HG02885 (cell line): ENCODE measurements around the gene CAPN7.

Experiments used
- ATAC-seq: cut with Tn5 transposase; IDR thresholded peaks from one replicate; pipeline ENCODE4 v1.9.1; 2021; ENCODE audit warnings: mild to moderate bottlenecking; ENCODE audit not compliant: unreplicated experiment, poor library complexity

Gene CAPN7

GRCh38 chr3:15198686-15199085 is 7.4 kb upstream of the CAPN7 start:
- ATAC-seq = no peak

GRCh38 chr3:15199493-15200105 is 6.4 kb upstream of the CAPN7 start:
- no peak for ATAC-seq

GRCh38 chr3:15204005-15204404 is 2.0 kb upstream of the CAPN7 start:
- ATAC-seq = no peak

DNA sequence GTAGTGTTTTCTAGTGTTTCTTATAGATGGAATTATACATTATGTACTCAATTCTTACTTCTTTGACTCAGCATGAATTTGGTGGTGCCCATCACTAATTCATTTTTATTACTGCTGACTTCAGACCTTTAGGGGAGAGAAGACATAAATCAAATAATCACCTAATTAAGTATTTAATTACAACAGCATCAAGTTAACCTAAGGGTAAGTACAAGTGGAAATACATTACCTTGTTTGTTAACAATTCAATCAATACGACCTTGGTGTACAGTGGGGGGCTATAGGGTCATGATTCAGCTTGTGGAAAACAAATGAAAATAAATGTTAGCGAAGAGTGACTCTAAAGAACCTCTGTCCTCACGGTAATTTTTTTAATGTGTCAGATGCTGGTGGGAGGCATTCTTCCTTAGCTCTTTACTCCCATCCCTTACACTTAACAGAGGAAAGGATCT is 538 bp upstream of the CAPN7 start:
- ATAC-seq = no peak

- peak; percentile 35 for ATAC-seq
Observed at GRCh38 chr3:15206662-15207576, 873 bp downstream of the CAPN7 start.

- no peak for ATAC-seq
Observed at GRCh38 chr3:15207836-15208504, 1.9 kb downstream of the CAPN7 start.

- no peak for ATAC-seq
Observed at GRCh38 chr3:15211937-15212336, 5.9 kb downstream of the CAPN7 start.

GRCh38 chr3:15214758-15215157 is 8.7 kb downstream of the CAPN7 start:
- no peak for ATAC-seq

DNA sequence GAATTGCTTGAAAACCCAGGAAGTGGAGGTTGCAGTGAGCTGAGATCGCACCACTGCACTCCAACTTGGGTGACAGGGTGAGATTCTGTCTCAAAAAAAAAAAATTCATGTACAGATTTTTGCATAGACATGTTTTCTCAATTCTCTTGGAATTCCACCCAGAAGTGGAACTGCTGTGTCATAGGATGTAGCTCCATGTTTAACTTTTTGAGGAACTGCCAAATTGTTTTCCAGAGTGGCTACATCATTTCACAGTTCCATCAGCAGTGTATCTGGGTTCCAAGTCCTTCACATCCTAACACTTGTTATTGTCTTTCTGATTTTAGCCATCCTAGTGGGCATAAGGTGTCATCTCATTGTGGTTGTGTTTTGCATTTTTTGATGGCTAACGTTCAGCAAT is 9.9 kb downstream of the CAPN7 start:
- no peak for ATAC-seq

- ATAC-seq = no peak
Observed at GRCh38 chr3:15216501-15216900, 10.5 kb downstream of the CAPN7 start.

DNA sequence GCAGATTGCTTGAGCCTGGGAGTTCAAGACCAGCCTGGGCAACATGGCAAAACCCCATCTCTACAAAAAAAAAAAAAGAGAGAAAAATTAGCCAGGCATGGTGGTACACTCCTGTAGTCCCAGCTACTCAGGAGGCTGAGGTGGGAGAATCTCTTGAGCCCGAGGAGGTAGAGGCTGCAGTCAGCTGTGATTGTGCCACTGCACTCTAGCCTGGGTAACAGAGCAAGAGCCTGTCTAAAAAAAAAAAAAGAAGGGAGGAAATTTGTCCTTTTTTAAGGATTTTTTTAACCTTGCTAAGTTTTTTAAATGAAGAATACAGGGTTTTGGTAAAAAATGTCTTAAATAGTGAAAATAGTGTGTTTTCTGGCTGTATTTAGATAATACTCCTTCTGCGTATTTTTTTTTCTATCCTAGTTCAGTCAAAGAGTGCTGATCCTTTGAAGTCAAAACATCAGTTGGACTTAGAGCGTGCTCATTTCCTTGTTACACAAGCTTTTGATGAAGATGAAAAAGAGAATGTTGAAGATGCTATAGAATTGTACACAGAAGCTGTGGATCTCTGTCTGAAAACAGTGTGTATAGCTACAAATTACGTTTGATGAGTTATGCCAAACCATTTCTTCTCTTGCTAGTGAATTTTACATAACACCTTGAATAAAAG is 11.1 kb downstream of the CAPN7 start:
- no peak for ATAC-seq

GRCh38 chr3:15217841-15218267 is 11.8 kb downstream of the CAPN7 start:
- ATAC-seq = no peak

DNA sequence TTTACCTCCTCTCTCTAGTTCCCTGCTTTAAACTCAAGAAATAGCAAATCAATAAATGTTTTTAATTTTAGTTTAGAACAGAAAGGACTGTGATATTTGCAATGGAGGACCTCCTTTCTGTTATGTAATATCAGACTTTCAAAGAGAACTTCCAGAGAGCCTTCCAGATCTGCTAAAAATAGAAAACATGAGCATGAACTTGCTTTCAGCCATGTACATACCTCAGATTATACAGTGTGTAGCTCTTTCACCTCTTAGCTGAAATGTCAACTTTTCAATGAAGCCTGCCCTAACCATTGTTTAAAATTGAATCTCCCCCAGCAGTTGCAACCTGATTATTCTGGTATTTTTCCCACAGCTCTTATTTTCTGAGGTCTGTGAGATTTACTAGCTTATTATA is 12.6 kb downstream of the CAPN7 start:
- no peak for ATAC-seq

DNA sequence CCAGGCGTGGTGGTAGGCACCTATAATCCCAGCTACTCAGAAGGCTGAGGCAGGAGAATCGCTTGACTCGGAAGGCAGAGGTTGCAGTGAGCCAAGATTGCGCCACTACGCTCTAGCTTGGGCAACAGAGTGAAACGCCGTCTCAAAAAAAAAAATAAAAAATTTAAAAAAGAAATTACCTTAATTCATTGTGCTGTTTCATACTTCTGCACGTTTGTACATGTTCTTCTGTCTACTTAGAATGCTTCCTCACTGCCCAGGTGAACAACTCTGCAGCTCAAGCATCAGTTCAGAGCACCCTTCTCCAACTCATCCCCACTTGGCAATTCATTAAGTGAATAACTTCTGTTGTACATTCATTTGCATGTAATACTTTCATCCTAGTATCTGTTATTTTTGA is 14.0 kb downstream of the CAPN7 start:
- ATAC-seq = no peak

DNA sequence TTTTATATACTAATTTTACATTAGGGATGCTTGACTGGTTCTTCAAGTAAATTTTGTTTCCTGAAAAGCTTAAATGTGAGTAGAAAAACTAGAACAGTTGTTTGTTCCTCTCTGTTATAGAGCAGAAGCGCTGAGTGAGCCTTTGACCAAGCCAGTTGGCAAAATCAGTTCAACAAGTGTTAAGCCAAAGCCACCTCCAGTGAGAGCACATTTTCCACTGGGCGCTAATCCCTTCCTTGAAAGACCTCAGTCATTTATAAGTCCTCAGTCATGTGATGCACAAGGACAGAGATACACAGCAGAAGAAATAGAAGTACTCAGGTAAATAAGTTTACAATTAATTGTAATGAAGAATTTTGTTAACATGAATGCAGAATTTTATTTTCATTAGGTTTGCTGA is 14.6 kb downstream of the CAPN7 start:
- no peak for ATAC-seq

DNA sequence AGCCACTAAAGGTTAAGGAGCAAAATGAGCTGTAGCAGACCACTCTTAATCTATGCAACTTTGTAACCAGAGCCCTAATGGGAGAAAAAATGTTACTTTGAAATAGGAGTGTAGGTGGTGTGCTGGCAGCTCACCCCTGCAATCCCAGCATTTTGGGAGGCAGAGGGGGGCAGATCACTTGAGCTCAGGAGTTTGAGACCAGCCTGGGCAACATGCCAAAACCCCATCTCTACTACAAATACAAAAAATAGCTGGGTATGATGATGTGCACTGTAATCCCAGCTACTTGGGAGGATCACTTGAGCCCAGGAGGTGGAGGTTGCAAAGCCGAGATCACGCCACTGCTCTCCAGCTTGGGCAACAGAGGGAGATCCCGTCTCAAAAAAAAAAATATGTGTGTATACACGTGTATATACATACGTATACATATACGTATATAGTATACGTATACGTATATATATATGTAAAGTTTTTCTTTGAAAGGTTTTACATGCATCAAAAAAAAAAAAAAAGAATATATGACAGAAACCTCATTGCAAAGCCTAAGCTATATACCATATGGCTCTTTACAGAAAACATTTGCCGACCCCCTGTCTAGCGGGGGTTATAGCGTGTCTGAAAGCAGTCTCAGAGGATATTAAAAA is 15.7 kb downstream of the CAPN7 start:
- ATAC-seq = no peak

DNA sequence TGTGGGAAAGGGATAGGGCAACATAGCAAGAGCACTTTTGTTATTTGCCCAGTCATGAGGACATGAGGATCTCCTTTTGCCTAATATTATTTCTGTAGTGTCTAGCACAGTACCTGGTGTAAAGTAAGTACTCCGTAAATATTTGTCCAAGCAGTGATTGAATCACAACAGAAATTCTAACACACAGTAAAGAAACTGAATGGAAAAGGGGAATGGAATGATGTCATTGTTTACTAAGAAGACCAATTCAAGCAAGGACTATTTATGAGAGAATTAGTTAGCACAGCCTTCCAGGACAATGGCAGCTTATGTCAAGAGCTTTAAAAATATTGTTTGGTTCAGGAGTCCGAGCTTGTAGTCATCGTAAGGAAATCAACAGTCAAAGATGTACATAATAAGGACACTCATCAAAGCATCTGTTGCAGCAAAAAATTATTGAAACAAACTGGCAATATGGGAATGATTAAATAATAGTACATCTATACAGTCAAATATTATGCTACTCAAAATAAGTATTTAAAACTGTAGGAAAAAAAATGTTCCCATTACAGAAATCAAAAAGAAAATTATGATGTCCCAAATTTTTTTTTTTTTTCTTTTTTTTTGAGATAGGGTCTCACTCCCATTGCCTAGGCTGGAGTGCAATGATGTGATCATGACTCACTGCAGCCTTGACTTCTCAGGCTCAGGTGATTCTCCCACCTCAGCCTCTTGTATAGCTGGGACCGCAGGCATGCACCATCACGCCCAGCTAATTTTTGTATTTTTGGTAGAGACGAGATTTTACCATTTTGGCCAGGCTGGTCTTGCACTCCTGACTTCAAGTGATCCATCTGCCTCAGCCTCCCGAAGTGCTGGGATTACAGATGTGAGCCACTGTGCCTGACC is 17.9 kb downstream of the CAPN7 start:
- ATAC-seq = no peak

- no peak for ATAC-seq
Observed at GRCh38 chr3:15228147-15228546, 22.1 kb downstream of the CAPN7 start.

DNA sequence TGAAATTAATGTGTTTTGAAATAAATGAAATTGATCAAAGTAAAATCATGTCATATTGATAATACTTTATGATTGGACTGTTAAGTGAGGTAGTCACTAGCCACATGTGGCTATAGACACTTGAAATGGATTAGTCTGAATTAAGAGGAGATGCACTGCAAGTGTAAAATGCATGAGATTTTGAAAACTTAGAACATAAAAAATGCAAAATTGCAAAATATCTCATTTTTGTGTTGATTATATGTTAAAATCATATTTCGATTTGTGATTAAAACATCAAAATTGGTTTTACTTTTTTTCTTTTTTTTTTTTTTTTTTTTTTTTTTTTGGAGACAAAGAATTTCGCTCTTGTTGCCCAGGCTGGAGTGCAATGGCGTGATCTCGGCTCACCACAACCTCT is 23.2 kb downstream of the CAPN7 start:
- no peak for ATAC-seq
